Posterior vena cava (tissue), 2 donors: Measurements from ENCODE around the gene UBE4B. TPM values are rescaled to one million over a fixed set of nuclear protein-coding genes. Genes with fewer than 3 reads are reported as not detected.
"Not testable (repeated sequence)": the region's sequence is repeated elsewhere in the genome, so short reads cannot be mapped to it uniquely, and the experiment has no call there.

Experiments
- DNase-seq: peaks from one replicate; pipeline ENCODE4 v3.0.0-alpha.2; 2020; ENCODE audit warnings: low spot score
- intact Hi-C, 2 donors: fragments of 100-400 bp; cut with DNase I; formaldehyde crosslinking; loops; one replicate each; pipeline versions ENCODE4 v1.14.1 to v1.14.2; 2022 to 2023
- total RNA-seq, 2 donors: library from RNA; stranded (reverse); fragmentation: NEBNext Ultra II Directional; extraction: Animal tissue kit (Norgen Biotek cat#: 25700); gene quantifications; one replicate each; pipeline ENCODE4 v1.2.1, GENCODE V29; 2021
- donor health status: DM: yes; HTN: yes; CAD: no.
- donor health status: DM: yes; HTN: yes; CAD: no.

UBE4B gene
- total RNA-seq, 2 donors from 2014 or later, result 34.4 to 34.7 TPM

DNA sequence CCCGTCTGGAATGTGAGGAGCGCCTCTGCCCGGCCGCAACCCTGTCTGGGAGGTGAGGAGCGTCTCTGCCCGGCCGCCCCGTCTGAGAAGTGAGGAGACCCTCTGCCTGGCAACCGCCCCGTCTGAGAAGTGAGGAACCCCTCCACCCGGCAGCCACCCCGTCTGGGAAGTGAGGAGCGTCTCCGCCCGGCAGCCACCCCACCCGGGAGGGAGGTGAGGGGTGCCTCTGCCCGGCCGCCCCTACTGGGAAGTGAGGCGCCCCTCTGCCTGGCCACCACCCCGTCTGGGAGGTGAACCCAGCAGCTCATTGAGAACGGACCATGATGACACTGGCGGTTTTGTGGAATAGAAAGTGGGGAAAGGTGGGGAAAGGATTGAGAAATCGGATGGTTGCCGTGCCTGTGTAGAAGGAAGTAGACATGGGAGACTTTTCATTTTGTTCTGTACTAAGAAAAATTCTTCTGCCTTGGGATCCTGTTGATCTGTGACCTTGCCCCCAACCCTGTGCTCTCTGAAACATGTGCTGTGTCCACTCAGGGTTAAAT is 3.7 kb upstream of the UBE4B start:
- DNase-seq, intact Hi-C loops: not testable (repeated sequence)

DNA sequence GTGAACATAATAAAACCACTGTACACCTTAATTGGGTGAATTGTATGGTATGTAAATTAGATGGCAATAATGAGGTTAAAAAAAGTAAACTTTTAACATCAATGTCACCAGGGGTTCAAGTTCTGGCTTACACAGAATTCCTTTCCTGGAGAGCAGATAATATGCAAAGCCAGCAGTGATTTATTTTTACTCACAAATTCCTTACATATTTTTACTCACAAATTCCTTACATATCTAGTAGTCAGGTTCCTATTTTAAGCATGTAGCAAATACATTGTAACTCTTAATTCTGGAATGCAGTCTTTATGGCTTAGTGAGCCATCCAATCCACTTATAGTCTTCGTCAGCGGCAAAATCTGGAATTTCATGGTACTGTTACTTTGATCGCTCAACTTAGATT is 1.3 kb upstream of the UBE4B start:
- no peak for DNase-seq
- intact Hi-C loops, result no loop called here

DNA sequence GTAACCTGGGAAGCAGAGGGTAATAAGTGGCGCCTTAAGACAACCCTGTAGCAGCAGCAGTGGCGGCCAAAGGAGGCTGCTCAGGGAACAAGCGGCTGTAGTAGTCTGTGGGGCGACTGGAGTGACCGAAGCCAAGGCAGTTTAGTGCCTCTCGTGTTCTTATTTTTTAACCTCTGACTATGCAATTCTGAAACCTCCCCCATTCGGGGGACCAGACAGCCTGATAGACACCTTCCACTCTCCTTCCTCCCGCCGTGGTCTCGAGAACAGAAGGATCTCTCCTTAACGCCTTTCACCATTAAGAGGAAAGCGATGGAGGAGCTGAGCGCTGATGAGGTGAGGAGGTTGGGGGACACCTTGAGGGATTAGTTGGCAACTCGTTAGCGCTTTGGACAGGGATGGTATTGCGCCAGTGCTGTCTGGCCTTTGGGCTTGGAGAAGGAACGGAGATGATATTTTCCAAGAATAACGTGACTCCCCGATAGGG is 644 bp downstream of the UBE4B start:
- peak; percentile 83 for DNase-seq
- intact Hi-C loops, result no loop called here

DNA sequence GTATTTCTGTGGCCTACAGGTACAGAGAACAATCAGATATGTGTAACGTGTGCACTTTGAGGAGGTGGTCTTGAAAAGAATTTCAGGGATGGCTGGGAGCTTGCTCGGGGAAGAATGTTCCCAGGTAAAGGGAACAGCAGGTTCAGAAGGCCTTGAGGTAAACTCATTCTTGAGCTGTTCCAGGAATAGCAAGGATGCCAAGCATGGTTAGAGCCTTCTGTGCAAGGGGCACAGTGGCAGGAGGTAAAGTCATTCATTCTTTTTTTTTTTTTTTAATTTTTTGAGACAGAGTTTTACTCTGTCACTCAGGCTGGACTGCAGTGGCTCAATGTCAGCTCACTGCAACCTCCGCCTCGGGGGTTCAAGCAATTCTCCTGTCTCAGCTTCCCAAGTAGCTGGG is 10.0 kb downstream of the UBE4B start:
- intact Hi-C loops, result no loop called here
- DNase-seq, result no peak

DNA sequence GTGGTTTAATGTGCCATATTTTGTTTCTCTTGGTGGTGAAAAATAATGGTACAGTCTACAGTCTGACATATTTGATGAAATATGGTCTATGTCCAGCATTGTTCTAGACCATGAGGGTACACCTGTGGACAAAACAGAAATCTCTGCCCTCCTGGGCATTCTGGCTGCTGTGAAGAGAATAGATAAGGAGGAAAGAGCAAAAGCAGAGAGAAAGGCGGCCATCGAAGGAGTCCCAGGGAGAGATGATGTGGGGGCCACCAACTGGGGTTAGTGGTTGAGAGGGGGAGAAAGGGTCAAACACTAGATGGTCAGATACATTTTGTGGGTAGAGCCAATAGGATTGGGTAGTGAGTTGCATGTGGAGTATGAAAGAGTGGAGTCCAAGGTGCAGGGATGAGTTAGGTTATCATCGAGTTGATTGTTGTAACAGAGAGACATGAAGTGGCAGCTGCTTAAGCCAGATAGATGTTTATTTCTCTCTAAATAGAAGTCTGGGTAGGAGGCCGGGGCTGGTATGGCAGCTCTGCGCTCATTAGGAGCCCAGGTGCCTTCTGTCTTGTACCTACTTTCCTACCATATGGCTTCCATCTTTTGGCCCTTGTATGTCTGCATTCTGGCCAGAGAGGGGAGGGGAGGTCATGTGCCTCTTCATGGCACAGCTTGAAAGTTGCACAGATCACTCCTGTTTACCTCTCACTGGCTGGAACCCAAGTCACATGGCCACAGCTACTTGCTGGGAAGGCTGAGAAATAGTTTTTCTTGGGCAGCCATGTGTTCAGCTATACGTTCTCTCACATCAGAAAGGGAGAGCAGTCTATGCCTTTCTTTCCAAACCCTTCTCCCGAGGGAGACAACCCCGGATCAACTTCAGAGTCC is 13.0 kb downstream of the UBE4B start:
- DNase-seq, result no peak
- intact Hi-C loops, result no loop called here

DNA sequence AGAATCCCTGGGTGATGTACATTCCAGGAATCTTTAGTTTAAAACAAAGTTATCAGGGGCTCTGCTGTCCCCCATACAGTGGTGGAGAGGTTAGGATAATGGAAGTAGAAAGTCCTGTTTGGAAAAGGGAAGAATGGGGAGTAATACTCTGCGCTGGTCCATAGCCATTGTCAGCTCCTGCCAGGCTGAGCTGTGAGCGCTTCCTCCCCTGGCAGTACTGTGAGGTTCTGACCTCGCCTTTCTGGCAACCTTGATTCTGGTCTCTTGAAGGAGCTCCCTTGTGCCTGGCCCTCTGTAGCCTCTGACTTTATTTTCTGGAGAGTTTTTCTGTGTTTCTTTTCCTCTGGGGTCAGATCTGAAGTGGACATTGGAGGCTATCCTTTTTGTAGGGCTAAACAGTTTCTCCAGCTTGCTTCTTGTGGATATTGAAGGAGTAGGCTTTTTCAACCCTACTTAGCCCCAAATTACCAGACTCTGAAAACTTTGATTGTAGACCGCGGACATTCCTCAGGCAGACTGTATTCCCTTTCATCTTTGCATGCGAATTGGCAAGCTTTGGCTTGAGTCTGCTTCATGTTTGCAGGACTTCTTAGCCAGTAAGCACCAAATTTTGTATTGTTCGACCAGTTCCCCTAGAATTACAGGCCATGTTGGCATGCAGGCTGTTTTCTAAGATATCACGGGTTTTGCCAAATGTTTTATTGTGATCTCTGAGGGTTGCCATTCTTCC is 13.8 kb downstream of the UBE4B start:
- no peak for DNase-seq
- intact Hi-C loops, result no loop called here

DNA sequence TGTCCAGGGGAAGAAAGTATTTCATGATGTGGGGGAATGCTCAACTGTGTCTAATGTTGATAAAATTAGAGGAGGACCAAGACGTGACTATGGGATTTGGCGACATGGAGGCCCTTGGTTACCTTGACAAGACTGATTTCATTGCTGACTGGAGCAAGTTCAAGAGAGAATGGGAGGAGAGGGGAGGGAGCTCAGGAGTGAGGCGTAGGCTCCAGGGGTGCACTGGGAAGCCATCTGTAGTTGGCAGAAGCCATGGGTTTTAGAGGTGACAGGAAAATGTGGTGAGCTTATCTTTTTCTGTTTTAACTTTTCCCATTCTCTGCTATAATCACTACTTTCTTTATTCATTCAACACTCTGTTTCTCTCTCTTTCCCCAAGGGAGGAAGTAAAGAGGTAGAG is 15.8 kb downstream of the UBE4B start:
- intact Hi-C loops, result no loop called here

DNA sequence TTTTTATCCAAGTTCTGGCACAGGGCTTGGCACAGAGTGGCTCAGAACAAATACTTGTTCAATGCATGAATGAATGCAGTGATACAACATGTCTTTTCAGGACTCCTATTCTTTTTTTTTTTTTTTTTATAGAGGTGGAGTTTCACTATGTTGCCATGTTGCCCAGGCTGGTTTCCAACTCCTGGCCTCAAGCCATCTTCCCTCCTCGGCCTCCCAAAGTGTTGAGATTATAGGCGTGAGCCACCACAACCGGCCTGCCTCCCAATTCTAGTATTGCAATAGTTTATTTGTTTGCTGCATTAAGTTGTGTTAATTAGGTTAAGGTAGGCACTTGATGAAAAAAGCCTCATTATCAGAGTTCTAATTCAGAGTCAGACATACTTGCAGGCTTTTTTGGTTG is 17.9 kb downstream of the UBE4B start:
- intact Hi-C loops, result no loop called here
- DNase-seq, result no peak

More for the DNA sequence above, 15.8 kb downstream of the UBE4B start:
- DNase-seq, result no peak

DNA sequence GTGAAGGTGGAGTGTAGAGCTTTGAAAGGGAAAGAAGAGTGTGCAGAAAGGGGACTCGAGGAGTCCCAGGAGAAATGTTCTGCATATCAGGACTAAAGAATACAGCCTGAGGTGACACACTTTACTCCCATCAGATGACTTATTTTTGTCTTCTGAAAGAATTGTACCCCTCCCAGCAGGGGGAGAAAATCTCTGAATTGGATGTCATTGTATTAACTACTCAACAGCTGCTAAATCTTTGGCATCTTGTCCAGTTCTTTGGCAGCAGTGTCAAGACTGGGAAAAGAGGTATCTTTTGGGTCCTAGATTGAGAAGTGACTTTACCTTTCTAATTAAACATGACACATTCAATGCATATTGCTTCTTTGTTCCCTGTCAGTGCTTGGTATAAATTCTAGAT is 18.9 kb downstream of the UBE4B start:
- intact Hi-C loops, result no loop called here
- no peak for DNase-seq

DNA sequence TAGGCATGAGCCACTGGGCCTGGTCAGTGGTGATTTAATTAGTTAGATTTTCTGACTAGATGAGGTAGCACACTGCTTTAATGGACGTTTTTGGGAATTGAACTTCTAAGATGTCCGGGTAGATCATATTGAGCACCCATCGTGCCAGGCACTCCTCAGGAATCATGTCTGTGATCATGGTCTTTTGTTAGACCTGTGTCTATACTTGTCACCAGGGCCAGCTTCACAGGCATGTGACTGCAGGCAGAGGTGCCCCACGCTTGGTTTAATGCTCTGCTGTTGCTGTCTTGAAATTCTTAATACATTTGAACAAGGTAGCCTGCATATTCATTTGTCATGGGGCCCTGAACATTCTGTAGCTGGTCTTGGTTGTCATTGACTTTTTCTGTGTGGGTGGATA is 19.6 kb downstream of the UBE4B start:
- DNase-seq, result no peak
- intact Hi-C loops, result no loop called here

DNA sequence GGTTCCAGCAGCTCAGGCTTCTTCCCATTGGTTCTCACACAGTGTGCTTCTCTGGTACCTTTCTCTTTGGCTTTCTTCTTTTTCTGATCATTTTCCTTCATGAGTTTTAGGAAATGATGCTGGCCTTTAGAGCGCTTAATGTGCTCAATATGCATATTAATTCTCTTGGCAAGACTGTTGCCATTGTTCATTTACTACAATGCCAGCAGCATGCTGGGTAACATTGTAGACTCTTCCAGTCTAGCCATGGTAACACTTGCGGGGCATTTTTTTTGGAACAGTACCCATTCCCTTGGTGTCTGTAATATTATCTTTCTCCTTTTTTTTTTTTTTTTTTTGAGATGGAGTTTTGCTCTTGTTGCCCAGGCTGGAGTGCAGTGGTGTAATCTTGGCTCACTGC is 21.7 kb downstream of the UBE4B start:
- intact Hi-C loops, result no loop called here

DNA sequence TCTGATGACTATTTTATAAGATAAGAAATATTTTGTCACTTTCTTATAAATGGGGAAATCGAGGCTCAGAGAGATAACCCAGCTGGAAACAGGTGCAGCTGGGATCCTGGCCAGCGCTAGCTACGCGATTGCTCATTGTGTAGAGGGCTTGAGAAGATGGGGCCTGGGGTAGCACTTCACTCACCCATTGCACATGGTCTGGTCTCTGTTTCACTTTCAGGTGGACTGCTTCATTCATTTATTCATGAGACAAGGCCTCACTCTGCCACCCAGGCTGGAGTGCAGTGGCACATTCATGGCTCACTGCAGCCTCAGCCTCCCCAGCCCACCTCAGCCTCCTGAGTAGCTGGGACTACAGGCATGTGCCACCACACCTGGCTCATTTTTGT is 23.8 kb downstream of the UBE4B start:
- intact Hi-C loops, result no loop called here
- no peak for DNase-seq

More for the DNA sequence above, 21.7 kb downstream of the UBE4B start:
- DNase-seq, result no peak

DNA sequence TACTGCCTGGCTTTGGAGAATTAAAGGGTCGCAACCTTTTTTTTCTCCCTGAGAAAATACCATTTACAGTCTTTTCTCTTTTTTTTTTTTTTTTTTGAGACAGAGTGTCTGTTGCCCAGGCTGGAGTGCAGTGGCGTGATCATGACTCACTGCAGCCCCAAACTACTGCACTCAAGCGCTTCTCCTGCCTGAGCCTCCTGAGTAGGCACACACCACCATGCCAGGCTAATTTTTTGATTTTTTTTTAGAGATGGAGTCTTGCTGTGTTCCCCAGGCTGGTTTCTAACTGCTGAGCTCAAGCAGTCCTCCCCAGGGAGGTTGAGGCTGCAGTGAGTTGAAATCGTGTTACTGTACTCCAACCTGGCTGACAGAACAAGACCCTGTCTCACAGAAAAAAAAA is 24.6 kb downstream of the UBE4B start:
- no peak for DNase-seq
- intact Hi-C loops, result no loop called here

DNA sequence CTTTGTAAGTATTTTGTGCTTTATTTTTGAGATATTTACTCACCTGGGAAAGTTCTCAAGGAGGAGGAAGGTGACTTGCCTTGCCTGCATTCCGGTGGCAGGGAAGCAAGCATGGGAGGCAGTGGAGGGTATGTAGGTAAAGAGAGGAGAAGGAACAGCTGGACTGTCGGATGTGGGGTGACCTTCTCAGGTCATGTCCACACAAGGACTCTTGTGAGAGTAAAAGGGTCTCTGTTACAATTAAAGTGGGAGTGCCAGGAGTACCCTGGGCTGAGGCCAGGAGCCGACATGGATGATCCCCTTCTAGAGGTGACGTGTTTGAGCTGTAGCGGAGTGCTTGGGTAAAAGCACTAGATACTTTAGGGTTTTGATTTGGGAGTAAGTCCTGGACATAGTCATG is 25.0 kb downstream of the UBE4B start:
- DNase-seq, result no peak

DNA sequence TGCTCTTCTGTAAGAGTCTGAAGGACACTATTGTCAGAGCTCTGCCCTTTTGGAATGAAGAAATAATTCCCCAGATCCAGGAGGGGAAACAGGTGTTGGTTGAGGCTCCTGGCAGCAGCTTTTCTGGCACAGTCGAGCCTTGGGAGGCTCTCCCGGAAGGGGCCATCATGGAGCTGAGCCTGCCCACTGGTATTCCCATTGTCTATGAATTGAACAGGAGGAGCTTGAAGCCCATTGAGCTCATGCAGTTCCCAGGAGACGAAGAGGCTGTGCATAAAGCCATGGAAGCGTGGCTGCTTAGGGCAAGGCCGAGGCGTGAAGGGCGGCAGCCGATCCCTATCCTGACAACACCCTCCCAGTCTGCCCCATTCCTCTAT is 26.6 kb downstream of the UBE4B start:
- DNase-seq, result no peak
- intact Hi-C loops, result no loop called here

More for the DNA sequence above, 25.0 kb downstream of the UBE4B start:
- intact Hi-C loops, result no loop called here

DNA sequence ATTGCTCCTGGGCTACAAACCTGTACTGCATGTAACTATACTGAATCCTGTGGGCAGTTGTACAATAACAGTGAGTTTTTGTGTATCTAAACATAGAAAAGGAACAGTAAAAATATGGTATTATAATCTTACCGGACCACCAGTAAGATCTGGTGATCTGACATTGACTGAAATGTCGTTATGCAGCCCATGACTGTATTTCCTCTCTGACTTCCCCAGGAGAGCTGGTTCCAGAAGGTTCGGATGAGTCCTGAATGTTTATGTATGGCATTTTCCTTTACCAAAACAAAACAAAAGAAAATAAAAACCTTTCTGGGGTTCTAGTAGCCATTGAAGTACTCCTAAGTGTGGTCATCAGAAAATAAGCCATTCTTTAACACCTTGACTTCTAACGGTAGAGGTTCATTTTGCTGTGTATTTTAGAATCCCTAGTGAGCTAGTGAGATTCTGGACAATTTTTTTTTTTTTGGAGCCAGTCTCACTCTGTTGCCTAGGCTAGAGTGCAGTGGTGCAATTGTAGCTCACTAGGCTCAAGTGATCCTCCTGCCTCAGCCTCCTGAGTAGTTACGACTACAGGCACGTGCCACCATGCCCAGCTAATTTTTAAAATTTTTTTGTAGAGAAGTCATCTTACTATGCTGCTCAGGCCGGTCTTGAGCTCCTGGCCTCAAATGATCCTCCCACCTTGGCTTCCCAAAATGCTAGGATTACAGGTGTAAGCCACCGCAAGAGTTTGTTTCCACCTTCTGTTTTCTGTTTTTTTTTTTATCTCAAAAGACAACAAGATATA is 27.7 kb downstream of the UBE4B start:
- intact Hi-C loops, result no loop called here

DNA sequence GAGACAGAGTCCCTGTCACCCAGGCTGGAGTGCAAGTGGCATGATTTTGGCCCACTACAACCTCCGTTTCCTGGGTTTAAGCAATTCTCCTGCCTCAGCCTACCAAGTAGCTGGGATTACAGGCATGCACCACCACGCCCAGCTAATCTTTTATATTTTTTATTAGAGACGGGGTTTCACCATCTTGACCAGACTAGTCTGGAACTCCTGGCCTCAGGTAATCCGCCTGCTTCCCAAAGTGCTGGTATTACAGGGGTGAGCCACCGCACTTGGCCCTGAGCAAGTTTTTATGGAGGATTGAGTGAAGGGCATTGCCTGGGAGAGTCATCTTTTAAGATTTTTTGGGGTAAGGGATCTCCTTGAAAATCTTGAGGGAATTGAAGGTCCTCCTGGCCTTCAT is 28.5 kb downstream of the UBE4B start:
- intact Hi-C loops, result no loop called here
- DNase-seq, result no peak

More for the DNA sequence above, 27.7 kb downstream of the UBE4B start:
- DNase-seq, result no peak

DNA sequence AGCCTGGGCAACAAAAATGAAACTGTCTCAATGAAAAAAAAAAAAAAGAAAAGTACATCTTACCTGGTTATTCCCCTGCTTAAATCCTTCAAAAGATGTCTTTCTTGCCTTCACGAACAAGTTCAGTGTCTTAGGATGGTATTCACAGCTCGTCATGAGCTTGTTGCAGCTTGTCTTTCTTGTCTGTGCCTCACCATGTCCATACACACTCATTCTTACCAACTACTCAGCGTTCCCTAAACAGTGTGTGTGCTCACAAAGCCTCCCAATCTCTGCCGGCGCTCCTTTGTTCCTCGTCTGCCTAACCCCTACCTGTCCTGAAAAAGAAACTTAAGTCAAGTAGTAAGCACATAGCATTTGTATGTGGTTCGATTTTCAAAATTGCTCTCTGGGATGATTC is 31.1 kb downstream of the UBE4B start:
- intact Hi-C loops, result no loop called here
- no peak for DNase-seq
